AG08395 (cell line): ENCODE data around the gene TTBK2.
"Not testable (repeated sequence)": the region's sequence is repeated elsewhere in the genome, so short reads cannot be mapped to it uniquely, and the experiment has no call there.

ENCODE experiments used
- DNase-seq: peaks from one replicate; pipeline ENCODE4 v3.0.0; 2012; ENCODE audit warnings: mixed read lengths, low spot score

The TTBK2 gene

GRCh38 chr15:42920519-42921341, at the start of gene TTBK2:
TTBK2 (minus strand) TSS chr15:42920778; CDS start chr15:42878617, 42,161 bp downstream.
- DNase-seq: peak; percentile 98

- no peak for DNase-seq
Observed at GRCh38 chr15:42964476-42964875, 43.9 kb upstream of the TTBK2 start.

GRCh38 chr15:42955518-42955917, 34.9 kb upstream of the TTBK2 start:
- peak; percentile 26 for DNase-seq

- no peak for DNase-seq
Observed at GRCh38 chr15:42954291-42954690, 33.7 kb upstream of the TTBK2 start.

- not testable (repeated sequence) for DNase-seq
Observed at GRCh38 chr15:42948898-42949297, 28.3 kb upstream of the TTBK2 start.

- no peak for DNase-seq
Observed at GRCh38 chr15:42940527-42940926, 19.9 kb upstream of the TTBK2 start.

GRCh38 chr15:42939841-42940240, 19.3 kb upstream of the TTBK2 start:
- DNase-seq: no peak

GRCh38 chr15:42937143-42937542, 16.6 kb upstream of the TTBK2 start:
- no peak for DNase-seq

GRCh38 chr15:42933886-42934667, 13.5 kb upstream of the TTBK2 start:
- no peak for DNase-seq

GRCh38 chr15:42932833-42933515, 12.4 kb upstream of the TTBK2 start:
- DNase-seq: no peak

GRCh38 chr15:42931702-42932486, 11.3 kb upstream of the TTBK2 start:
- DNase-seq: no peak

- DNase-seq: no peak
Observed at GRCh38 chr15:42929306-42929848, 8.8 kb upstream of the TTBK2 start.

GRCh38 chr15:42921342-42921731, 759 bp upstream of the TTBK2 start:
- peak; percentile 5 for DNase-seq

- peak; percentile 27 for DNase-seq
Observed at GRCh38 chr15:42919799-42920518, 619 bp downstream of the TTBK2 start.

- DNase-seq: no peak
Observed at GRCh38 chr15:42919308-42919707, 1.3 kb downstream of the TTBK2 start.

GRCh38 chr15:42918047-42918446, 2.5 kb downstream of the TTBK2 start:
- DNase-seq: no peak

GRCh38 chr15:42915654-42916315, 4.8 kb downstream of the TTBK2 start:
- no peak for DNase-seq

- DNase-seq: no peak
Observed at GRCh38 chr15:42914728-42915497, 5.7 kb downstream of the TTBK2 start.

GRCh38 chr15:42911058-42911592, 9.5 kb downstream of the TTBK2 start:
- DNase-seq: peak; percentile 48
